Choroid plexus epithelial cell (primary cell): Measurements from ENCODE around the gene THEM5.
A peak's percentile ranks its signal among the peaks of the same experiment; 100 is the strongest.
"Not testable (repeated sequence)": the region's sequence is repeated elsewhere in the genome, so short reads cannot be mapped to it uniquely, and the experiment has no call there.

Source experiments
- DNase-seq: peaks from one replicate; pipeline ENCODE4 v3.0.0-alpha.2; 2010; ENCODE audit warnings: low read depth
- H3K4me3 ChIP-seq: 2 replicates; pipeline ENCODE4 v1.5.1; 2011; ENCODE audit warnings: low read depth, mild to moderate bottlenecking, control low read depth, low read length, moderate library complexity
- CTCF ChIP-seq: conservative IDR thresholded peaks from 2 replicates; pipeline ENCODE4 v1.5.1; 2011; ENCODE audit warnings: low read depth, mild to moderate bottlenecking, control low read depth, inconsistent platforms, low read length, moderate library complexity

THEM5 gene, protein sequence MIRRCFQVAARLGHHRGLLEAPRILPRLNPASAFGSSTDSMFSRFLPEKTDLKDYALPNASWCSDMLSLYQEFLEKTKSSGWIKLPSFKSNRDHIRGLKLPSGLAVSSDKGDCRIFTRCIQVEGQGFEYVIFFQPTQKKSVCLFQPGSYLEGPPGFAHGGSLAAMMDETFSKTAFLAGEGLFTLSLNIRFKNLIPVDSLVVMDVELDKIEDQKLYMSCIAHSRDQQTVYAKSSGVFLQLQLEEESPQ

DNA sequence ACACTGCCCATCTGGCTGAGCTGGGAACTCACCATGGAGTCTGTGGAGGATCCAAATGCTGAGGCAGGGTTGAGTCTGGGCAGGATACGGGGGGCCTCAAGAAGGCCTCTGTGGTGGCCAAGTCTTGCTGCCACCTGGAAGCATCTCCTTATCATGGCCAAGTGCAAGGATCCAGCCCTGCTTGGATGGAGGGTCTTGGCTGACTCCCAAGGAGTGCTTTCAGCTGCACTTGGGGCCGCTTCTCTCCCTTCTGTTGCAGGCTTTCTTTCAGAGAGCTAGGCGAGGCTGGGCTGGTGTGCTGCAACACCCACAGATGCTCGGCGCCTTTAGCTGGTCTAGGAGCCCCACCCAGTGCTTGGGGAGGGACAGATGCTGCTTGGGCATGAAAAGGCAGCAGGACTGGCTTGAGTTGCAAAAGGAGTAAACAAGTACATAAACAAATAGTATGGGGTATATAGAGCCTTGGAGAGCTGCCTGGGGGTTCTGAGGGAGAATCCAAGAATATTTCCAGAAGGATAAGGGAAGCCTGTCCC is at the start of gene THEM5:
Gene THEM5, minus strand, starts transcription at position 302 of the 533 bp plus-strand sequence. Its CDS starts 147 bp downstream, at position 155.
- TF ChIP-seq CTCF, result no peak
- no peak for DNase-seq
- H3K4me3 ChIP-seq, result no peak within 1 kb of the TSS

GRCh38 chr1:151902858-151903257 is 49.3 kb upstream of the THEM5 start:
- DNase-seq, result no peak
- H3K4me3 ChIP-seq, result no peak overlapping the region
- TF ChIP-seq CTCF, result no peak

DNA sequence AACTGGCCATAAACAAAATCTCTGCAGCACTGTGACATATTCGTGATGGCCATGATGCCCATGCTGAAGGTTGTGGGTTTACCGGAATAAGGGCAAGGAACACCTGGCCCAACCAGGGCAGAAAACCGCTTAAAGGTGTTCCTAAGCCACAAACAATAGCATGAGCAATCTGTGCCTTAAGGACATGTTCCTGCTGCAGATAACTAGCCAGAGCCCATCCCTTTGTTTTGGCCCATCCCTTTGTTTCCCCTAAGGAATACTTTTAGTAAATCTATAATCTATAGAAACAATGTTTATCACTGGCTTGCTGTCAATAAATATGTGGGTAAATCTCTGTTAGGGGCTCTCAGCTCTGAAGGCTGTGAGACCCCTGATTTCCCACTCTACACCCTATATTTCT is 47.3 kb upstream of the THEM5 start:
- DNase-seq, H3K4me3 ChIP-seq: not testable (repeated sequence)

GRCh38 chr1:151898519-151898991 is 45.0 kb upstream of the THEM5 start:
- no peak for TF ChIP-seq CTCF
- no peak overlapping the region for H3K4me3 ChIP-seq
- DNase-seq, result no peak

DNA sequence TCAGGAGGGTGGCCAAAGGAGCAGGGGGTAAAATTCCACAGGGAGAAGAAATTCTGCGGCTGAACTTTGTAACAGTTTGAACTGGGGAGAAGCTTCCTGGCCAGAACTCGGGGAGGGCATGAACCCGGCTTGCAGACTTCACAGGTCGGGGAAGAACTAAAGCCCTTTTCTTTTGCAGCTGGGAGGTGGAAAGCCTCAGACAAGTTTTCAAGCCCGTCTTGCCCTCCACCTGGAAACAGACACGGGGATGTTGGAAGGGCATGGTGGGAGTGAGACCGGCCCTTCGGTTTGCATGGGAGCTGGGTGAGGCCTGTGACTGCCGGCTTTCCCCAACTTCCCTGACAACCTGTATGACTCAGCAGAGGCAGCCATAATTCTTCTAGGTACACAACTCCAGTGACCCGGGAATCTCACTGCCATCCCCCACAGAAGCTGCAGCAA is 44.5 kb upstream of the THEM5 start:
- DNase-seq, result no peak
- no peak overlapping the region for H3K4me3 ChIP-seq
- no peak for TF ChIP-seq CTCF

DNA sequence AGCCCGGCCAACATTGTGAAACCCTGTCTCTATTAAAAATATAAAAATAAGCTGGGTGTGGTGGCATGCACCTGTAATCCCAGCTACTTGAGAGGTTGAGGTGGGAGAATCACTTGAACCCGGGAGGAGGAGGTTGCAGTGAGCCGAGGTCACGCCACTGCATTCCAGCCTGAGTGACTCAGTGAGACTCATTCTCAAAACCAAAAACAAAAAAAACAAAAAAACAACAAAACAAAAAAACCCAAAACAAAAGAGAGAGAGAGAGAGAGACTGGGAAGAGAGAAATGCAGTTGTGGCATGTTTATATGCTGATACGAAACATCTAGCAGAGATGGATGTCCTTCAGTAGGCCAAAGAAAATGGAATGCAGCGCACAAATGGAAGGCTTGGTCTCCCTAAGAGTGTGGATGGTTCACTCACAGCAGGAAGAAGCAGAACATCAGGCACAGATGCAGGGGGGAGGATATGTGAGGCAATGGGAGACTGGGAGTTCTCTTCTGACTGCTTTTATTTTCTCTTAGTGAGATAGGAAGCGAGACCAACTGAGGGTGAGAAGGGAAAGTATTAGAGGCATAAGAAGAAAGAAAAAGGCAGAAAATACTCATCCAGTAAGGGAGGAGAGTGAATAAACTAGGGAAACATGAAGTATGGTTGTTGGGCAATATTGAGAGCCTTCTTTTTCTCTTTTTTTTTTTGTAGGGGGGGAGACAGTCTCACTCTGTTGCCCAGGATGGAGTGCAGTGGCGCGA is 39.8 kb upstream of the THEM5 start:
- H3K4me3 ChIP-seq, result no peak overlapping the region
- peak; percentile 65 for DNase-seq
- no peak for TF ChIP-seq CTCF

DNA sequence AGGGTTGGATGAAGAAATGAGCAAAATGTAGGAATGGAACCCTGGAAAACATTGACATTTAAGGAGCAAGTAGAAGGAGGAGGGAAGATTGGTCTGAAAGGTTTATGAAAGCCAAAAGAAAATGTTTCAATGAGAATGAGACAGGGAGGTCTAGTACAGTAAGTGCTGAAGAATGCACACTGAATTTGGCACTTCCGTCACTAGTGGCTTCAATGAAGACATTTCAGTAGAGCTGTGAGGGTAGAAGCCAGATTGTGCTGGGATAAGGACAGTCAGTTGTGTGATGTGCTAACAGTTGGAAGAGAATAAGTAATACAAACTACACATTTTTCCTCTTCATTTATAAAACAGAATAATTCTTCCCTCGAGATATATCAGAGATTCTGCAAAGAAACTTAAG is 38.7 kb upstream of the THEM5 start:
- TF ChIP-seq CTCF, result no peak
- peak; percentile 60 for DNase-seq
- H3K4me3 ChIP-seq, result no peak overlapping the region
